Esophagus mucosa (tissue), 1 donor: ENCODE results near the gene TMEM150B. TPM values are rescaled to one million over a fixed set of nuclear protein-coding genes. Genes with fewer than 3 reads are reported as not detected.

Experiments used
- ATAC-seq: fragments of 200-7000 bp; cut with Tn5 transposase; one replicate; pipeline ENCODE4 v1.9.1; 2020
- total RNA-seq: library from RNA; stranded (reverse); gene quantifications from one replicate; pipeline ENCODE4 v1.2.4, GENCODE V29; 2023
- donor health status: DM: yes; HTN: yes; CAD: no.

TMEM150B gene
- total RNA-seq, 1 donor from 2014 or later: not detected

- ATAC-seq: no peak
These were observed 19.6 kb downstream of the TMEM150B start for GRCh38 chr19:55305491-55305890.

GRCh38 chr19:55304980-55305379 is 20.2 kb downstream of the TMEM150B start:
- no peak for ATAC-seq

GRCh38 chr19:55304279-55304978 is 20.7 kb downstream of the TMEM150B start:
- ATAC-seq: peak; percentile 69

GRCh38 chr19:55303477-55303876 is 21.7 kb downstream of the TMEM150B start:
- ATAC-seq: no peak

- no peak for ATAC-seq
These were observed 22.8 kb downstream of the TMEM150B start for GRCh38 chr19:55302318-55302703.

- peak; percentile 85 for ATAC-seq
These were observed 23.5 kb downstream of the TMEM150B start for GRCh38 chr19:55301459-55302317.

- no peak for ATAC-seq
These were observed 24.2 kb downstream of the TMEM150B start for GRCh38 chr19:55300886-55301458.

GRCh38 chr19:55299991-55300390 is 25.1 kb downstream of the TMEM150B start:
- ATAC-seq: no peak

- ATAC-seq: no peak
These were observed 27.9 kb downstream of the TMEM150B start for GRCh38 chr19:55297267-55297666.

- ATAC-seq: no peak
These were observed 35.9 kb downstream of the TMEM150B start for GRCh38 chr19:55289117-55289796.

- no peak for ATAC-seq
These were observed 37.6 kb downstream of the TMEM150B start for GRCh38 chr19:55287361-55288079.

GRCh38 chr19:55285229-55285890 is 39.8 kb downstream of the TMEM150B start:
- ATAC-seq: no peak

GRCh38 chr19:55284405-55285058 is 40.6 kb downstream of the TMEM150B start:
- ATAC-seq: no peak

GRCh38 chr19:55283548-55284377 is 41.4 kb downstream of the TMEM150B start, which contains the start of gene BRSK1:
Gene BRSK1, plus strand, starts transcription at chr19:55283997. Its CDS starts 446 bp downstream, at chr19:55284443.
- no peak for ATAC-seq

GRCh38 chr19:55279770-55280643 is 45.1 kb downstream of the TMEM150B start, which contains the start of gene HSPBP1:
Gene HSPBP1, minus strand, starts transcription at chr19:55280110. Its CDS starts 502 bp downstream, at chr19:55279608.
- ATAC-seq: peak; percentile 93

- no peak for ATAC-seq
These were observed 45.8 kb downstream of the TMEM150B start for GRCh38 chr19:55279340-55279739.

- no peak for ATAC-seq
These were observed 46.6 kb downstream of the TMEM150B start for GRCh38 chr19:55278391-55279135.

GRCh38 chr19:55277494-55277893 is 47.6 kb downstream of the TMEM150B start:
- ATAC-seq: no peak
